GM21390 (cell line): ENCODE data around the gene SLC29A3.

Source experiments
- ATAC-seq: cut with Tn5 transposase; IDR thresholded peaks from one replicate; pipeline ENCODE4 v1.9.1; 2021; ENCODE audit not compliant: unreplicated experiment

SLC29A3 gene

DNA sequence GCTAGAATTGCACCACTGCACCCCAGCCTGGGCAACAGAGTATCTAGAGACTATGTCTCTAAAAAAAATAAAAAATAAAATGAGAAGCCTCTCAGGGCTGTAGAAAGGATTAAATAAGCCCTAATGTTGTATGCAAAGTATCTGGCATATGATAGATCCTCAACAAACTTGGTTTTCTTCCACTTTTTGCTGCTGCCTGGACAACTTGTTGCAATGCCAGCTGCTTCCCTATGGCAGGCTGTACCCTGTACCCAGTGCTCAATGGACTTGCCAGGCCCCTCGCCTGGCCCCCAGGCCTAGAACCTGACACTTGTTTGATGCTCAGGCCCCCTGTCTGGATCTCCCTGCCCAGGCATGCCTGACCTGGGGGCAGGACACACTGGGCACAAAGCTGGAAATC lies 49.1 kb downstream of the SLC29A3 start:
- no peak for ATAC-seq

DNA sequence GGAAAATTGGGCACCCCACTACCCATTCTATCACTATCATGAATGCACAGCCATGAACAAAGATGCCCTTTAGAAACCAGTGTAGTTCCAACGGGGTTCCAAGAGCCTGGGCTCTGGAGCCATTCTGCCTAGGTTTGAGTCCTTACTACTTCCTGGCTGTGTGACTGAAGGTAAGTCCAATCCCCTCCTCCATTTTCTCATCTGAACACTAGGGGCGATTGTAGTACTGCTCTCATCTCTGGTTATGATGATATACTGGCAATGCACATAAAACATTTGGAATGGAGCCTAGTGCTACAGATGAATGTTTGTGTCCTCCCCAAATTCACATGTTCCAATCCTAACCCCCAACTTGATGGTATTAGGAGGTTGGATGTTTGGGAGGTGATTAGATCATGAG lies 49.6 kb downstream of the SLC29A3 start:
- ATAC-seq: no peak

DNA sequence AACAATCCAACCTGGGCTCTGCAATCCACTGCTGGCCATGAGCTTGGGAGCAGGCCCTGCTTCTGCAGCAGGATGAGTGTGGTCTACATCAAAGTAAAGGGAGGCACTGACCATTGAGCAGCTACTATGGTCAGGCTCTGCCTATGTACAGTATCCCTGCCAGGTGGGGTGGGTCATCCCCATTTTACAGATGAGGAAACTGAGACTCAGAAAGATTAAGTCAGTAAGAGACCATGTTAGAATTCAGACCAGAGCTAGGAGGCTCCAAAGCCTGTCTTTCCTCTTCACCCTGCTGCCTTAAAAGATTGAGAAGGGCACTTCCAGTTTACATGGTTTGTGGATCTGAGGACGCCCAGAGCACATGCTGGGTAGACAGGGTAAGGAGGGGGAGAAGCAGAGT lies 50.5 kb downstream of the SLC29A3 start:
- no peak for ATAC-seq

DNA sequence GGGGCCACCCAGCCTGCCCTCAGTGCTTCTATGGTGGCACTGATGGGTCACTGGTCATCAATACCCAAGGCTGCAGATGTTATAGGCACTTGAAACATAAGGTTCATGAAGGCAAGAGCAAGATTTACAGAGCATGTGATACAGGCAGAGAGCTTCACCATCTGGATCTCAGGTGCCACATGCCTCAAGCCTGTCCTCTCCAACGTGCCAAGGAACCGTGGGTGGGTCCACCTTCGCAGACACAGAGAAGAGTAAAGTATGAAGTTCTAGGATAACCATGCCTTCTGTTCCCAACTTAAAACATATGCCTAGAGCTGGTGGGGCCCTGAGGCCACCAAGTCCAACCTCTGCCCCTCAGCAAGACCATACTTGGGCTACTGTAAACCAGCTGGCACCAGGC lies 51.0 kb downstream of the SLC29A3 start:
- no peak for ATAC-seq

DNA sequence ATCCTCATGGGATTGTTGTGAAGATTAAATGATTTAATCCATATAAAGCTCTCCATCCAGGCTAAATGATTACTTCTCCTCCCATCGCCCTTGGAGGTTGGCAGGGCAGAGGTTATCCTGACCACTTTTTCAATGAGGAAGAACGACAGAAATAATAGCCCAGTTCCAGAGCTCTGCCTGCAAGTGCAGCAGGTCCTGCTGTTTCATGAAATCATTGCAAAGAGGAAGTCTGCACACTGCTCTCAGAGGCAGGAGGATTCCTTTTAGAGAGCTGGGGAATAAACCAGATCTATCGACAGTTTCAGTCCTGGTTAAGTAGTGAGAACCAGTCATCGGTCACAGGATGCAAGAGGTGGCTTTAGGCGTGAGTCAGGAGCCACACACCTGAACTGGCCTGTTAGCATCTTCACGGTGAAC lies 52.7 kb downstream of the SLC29A3 start:
- peak; percentile 55 for ATAC-seq

DNA sequence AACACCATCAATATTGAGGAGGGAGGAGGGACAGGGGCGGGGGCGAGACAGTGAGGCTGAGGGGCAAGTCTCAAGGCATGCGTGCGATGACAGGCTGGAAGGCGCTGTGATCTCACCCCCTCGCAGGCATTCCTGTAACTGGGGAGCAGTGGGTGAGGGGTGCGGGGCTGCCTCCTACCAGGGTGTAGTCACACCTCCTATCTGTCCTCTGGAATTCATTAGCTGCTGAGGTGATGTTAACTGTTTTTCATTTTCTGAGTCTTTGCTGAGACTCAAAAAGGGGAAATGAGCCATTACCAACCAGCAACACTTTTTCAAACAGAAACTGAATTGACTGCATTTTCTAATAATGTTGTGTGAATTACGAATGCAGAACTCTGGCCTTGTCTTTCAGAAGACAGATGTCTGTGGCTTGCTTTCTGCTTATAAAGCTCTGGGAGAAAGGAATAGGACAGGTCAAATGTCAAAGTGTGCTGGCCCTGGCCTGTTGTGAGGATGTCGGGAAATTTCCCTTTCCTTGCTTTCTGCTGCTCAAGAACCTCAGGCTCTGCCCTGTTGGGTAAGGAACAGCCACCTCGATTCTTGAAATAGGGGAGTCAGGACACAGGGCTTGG lies 53.9 kb downstream of the SLC29A3 start:
- ATAC-seq: peak; percentile 53

DNA sequence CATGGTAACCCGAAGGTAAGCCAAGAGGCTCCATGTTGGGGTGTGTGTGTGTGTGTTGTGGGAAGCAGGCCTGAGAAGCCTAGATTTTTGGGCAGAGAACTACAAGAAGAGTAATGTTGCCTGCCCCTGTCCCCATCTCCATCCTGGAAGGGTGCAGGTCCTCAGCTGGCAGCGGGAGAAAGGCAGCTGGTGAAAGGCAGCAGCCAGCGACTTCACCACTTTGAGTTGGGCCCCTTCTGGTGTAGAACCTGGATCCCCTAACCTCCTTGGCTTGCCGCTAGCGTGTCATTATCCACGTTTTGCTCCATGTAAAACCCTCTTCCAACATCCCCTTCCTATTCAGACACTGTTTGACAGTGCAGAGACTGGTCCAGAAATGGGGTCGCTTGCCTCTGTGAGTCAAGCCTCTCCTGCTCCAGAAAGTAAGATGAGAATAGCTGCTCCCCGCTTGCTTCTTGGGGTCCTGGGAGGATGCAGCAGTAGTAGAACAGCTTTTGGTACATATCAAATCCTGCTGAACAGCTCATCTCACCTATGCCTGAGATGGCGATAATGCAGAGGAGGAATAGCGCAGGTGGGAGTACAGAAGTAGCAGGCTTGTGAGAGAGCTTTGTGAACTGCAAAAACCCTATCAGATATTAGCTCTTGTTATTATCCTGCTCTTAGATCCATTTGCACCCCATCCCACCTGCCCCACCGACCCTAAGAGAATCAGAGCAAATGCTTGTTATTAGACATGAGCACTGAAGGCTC lies 55.6 kb downstream of the SLC29A3 start:
- no peak for ATAC-seq

DNA sequence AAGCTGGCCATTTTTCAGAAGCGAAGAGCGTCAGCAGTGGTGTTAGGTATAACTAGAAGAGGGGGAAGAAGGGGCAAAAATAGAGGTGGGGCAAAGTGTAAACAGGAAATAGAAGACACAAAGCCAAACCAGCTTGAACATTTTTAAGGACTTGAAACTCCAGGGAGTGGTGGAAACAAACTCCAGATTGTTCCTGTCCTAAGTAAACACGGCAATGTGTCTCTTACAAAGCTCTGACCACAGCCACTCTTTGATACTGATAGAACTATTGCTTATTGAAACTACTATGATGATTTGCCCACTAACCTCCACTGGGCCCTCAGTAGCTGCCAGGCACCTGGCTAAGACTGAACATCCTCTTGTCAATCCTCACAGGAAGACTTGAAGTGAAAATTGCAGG lies 56.9 kb downstream of the SLC29A3 start:
- ATAC-seq: no peak

DNA sequence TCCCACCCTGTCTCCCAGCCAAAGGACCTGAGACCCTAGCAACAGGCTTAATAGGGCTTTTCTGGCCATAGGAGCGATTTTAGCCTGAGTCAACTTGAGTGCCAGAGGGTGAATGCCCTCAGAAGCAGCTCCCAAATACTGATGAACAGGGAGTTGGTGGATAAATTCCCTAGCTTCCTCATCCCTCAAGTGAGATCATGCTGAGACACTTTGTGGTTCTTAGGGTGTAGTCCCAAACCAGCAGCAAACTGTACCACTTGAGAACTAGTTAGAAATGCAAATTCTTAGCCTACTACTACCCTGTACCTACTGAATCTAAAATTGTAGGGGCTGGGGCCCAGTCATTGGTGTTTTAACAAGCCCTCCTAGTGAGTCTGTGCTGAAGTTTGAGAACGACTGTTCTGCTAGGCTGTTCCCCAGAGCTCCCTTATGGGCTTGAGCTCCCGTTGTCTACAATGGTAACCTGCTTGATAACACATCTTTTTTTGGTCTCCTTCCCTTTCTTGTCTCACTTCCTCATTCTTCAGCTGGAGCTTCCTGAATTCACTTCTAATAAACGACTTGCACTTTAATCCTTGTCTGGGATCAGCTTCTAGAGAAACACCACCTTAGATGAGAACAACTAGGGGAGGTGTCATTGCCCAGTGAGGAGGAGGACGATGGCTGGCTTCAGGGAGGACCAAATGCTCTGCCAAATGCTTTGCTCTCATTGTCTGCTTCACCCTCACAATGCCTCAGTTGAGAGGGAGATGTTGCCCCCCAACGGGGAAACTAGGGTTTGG lies 59.5 kb downstream of the SLC29A3 start:
- no peak for ATAC-seq

DNA sequence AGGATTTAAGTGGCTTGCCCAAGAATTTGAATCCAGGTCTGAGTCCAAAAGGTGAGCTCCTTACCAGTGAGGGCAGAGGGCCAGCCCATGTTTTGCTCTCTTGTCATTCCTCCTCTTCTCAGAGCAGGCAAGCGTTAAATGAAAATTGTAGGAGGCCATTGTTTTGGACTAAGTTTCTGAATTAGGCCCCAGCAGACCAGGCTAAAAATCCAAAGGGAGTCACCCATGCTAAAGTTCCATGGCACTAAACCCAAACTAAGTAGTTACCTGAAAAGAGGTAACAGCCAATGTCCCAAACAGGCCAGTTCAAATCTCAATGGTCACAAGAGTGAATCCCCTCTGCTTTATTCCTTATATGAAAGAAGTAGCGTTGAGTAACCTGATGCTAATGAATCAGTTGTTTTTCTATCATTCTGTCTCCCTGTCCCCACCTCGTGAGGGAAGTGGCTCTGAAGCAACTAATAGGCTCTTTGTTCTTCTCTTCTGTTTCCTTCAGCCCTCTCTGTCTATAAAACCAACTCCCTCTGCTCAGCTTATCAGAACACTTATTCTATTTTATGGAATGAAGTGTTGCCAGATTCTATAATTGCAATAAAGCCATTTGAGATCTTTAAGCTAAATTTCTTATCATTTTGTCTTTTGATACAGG lies 60.2 kb downstream of the SLC29A3 start:
- ATAC-seq: no peak

DNA sequence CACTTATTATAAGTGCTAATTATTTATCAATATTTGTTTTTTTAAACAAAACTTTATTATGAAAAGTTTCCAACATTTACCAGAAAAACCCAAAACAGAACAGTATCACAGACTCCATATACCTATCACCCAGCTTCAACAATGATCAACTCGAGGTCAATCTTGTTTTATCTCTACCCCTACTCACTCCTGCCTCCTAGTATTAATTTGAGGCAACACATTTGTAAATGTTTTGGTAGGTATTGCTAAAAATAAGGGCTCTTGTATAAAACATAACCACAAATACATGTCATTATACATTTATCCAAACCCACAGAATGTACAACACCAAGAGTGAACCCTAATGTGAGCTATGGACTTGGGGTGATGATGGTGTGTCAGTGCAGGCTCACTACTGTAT lies 61.8 kb downstream of the SLC29A3 start:
- ATAC-seq: no peak

DNA sequence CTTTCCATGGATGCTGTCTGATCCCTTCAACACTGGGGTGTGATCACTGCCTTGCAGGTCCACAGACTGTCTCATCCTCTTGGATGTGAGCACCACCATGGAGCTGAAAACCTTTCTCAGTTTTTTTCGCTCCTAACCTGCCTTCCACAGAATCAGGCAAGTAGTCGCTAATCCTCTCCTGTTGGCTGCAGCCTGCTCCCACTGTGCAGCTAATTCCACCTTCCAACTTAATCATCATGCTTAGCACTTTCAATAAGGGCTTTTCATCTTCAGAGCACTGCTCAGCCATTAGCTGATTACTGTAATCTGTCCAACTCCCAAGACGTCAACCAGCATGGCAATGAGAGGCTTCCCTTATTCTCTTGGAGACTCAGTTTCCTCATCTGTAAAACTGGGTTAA lies 62.6 kb downstream of the SLC29A3 start:
- ATAC-seq: no peak

DNA sequence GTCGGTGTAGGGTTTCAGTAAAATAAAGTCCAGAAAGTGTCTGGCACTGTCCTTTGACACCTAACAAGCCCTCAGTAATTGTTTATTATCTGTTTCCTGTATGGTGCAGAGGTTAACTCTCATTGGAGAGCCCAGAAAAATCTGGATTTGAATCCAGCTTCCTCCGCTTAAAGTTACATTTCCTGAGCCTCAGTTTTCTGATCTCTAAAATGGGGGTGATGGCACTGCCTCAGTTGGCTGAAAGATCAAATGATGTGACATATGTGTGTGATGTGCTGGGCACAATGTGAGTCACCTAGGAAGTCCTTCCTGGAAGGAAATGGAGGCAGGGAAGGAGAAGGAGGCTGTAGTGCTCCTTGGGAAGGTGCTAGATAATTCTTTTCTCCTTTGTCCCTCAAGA lies 63.0 kb downstream of the SLC29A3 start:
- no peak for ATAC-seq

DNA sequence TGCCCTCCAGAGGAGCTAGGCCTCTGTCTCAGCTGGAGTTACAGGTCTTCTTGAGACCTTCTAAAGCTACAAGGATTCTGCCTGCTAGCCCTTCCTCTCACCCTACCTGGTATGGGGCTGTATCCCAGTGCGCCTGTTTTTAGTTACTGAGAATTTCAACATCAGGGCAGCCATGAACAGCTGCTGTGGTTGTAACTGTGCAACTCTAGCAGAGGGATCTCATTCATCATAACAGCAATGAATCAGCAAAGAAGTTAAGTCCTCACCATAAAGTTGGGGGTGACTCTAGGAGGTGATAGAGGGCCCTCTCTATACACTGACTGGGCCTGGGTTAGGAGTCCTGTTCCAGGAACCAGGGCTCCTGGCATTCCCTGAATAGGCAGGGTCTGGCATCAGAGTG lies 63.7 kb downstream of the SLC29A3 start:
- ATAC-seq: no peak

DNA sequence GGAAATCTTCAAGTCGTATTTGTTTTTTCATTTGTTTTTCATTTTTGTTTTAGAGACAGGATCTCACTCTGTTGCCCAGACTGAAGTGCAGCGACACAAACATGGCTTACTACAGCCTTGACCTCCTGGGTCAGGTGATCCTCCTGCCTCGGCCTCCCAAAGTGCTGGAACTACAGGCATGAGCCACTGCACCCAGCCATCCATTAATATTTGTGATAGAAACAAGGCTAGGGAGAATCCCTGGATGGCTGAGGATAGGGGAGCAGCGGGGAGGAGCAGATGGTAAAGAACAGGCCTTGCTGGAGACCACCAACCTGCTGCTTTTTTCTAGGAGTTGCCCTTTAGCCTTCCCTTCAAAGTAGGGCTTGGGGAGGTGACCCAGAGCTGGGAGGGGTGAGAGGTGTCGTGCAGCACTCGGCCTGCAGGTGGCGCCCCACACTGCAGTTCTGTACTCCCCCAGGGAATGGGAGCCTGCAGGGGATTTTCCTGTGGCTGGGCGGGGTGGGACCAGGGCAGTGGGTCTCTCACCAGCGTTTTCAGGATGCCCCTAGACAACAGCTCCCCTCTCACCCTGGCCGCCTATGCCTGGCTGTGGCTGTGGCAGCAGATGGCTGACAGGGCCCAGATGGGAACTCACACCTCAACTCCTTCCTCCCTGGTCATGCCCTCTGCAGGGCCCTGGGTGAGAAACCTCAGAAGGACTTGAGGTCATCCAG lies 65.1 kb downstream of the SLC29A3 start:
- ATAC-seq: no peak

DNA sequence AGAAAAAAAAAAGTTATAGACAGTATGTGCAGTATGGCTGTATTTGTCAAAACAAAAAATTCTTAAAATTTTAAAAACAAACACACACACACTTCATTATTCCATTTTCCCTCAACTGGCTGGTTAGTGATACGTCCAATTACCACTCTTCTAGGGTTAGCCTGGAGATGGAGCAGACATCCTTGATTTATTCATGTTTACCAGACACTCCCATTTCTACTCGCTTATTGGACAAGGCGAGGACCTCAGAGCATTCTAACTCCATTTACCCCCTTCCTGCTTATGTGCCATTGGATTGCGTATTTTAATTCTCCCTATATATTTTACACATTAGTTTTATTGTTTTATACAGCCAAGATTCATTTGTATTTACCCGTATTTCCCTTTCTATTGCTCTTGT lies 69.1 kb downstream of the SLC29A3 start:
- ATAC-seq: no peak

DNA sequence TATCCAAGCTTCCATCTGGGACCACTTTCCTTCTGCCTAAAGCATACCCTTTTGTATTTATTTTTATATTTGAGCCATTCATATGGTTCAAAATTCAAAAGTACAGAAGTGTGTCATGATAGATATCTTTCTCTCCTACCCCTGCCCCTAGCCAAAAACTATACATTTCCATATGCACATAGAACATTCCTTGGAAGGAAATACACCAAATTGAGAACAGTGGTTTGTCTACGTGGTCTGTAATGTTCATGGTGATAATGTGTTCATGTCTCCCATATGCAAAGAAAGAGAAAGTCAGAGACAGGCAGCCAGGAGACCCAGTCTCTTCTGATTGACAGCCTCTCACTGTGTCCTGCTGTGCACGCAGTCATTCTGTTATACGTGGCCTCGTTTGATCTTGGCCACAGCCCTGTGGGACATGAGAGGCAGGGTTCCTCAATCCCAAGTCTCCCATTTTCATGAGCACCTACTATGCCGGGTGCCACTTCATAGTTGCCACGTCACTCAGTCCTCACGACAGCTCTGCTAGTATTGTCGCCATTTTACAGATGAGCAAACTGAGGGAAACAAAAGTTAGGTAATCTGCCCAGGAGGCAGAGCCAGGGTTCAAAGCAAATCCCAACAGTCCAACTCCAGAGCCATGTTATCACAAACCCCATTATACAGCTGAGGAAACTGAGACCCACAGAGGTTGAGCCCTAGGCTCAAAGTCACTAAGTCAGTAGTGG lies 69.7 kb downstream of the SLC29A3 start:
- no peak for ATAC-seq

DNA sequence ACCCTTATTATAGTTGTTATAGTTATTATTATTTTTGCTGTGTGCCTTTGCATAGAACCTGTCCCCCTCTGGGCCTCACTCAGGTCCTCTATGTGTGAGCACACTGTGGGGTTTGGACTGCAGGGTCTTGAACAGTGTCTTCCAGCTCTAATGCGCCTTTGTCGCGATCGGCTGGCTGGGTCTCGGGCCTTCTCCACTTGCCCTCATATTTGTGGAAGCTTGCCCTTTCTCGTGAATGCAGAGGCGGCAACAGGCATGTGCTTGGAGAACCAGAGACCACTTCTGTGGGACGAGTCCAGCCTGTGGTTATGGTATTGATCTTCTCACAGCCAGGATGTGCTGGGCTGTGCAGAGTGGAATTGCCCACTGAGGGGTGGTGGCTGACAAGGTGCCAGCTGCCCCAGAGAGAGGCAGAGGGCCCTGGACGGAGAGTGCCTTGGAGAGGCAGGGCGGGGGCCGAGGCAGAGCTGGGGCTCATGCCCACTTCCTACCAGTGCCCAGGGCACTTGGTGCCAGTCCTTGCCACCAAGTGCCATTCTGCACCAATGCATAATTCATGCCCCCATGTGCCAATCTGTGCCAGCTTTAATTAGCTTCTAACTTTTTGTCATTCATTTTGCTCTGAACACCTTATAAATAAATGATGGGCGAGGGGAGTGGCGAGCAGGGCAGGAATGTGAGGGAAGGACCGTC lies 70.9 kb downstream of the SLC29A3 start:
- no peak for ATAC-seq

DNA sequence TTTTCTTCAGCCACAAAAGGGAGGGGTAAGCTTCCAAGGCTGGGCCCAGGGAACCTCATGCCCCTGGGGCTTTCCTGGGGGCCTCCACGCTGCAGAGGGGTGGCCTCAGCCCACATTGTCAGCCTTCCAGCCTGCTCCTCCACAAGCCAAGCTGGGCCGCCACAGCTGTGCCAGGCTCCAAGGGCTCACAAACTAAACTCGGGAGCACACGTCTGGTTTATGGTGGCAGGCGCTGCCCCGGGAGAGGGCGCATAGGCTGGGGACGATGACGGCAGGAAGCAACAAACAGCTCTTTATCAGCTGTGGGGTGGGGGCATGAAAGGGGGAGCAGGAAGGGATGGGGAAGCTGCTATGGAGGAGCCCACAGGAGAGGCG lies 71.4 kb downstream of the SLC29A3 start:
- ATAC-seq: no peak
